VCaP (cell line): ENCODE measurements around the gene CACNB4.
A peak's percentile ranks its signal among the peaks of the same experiment; 100 is the strongest.

Experiments
- H3K27ac ChIP-seq: fragments of 450-650 bp; 2 replicates; pipeline ENCODE4 v1.5.1; 2017
- TF ChIP-seq, protein P1 (sequence below): fragments of 450-650 bp; conservative IDR thresholded peaks from 2 replicates; pipeline ENCODE4 v1.5.1; 2017; ENCODE audit warnings: mild to moderate bottlenecking, moderate library complexity

The CACNB4 gene

DNA sequence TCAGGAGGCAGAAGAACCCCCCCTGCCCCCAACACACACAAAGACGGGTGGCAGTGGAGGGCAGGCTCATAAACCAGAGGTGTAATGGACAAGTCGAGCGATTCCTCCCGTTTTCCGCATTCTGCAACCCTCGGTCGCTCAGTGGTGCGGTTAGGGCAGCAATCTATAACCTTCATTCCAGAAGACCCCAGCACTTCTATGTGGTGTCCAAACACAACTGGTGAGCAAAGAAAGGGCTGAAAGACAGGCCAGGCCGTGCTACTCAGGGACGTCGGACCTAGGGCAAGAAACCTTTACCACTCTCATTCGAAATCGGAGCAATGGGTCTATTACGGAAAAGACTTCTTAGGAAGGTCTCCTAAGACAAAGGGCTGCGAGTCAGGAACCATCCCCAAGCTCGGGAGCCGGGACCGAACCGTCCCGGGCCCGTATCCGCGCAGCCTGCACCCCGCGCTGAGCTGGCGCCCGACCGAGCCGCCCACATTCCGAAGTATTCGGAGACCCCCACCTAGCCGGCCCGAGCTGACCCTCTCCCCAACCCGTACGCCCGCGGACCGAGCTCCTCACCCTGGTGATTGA lies 271.2 kb downstream of the CACNB4 start:
- TF ChIP-seq, protein P1, sequence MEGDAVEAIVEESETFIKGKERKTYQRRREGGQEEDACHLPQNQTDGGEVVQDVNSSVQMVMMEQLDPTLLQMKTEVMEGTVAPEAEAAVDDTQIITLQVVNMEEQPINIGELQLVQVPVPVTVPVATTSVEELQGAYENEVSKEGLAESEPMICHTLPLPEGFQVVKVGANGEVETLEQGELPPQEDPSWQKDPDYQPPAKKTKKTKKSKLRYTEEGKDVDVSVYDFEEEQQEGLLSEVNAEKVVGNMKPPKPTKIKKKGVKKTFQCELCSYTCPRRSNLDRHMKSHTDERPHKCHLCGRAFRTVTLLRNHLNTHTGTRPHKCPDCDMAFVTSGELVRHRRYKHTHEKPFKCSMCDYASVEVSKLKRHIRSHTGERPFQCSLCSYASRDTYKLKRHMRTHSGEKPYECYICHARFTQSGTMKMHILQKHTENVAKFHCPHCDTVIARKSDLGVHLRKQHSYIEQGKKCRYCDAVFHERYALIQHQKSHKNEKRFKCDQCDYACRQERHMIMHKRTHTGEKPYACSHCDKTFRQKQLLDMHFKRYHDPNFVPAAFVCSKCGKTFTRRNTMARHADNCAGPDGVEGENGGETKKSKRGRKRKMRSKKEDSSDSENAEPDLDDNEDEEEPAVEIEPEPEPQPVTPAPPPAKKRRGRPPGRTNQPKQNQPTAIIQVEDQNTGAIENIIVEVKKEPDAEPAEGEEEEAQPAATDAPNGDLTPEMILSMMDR = no peak
- H3K27ac ChIP-seq = peak overlapping the region; percentile 85

DNA sequence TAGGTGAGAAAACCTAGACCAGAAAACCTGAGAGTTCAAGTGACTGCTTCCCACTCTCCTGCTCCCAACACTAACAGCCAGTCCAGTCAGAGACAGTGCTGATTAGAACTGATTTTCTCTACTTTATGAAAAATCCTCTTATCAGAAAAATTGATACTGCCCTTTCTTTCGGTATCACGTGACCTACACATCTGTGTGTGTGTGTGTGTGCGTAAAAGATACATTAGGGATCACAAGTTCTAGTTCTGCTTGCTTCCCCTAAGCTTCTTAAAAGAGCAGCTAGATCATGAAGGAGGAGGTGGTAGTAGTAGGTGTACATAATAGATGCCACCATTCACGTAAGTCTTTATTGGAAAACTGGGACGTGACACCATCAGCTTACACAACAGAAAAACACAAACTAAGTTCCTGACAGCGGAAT lies 272.1 kb downstream of the CACNB4 start:
- H3K27ac ChIP-seq = peak overlapping the region; percentile 85; the same call in 1 of the 2 replicates
- TF ChIP-seq, protein P1 = no peak

DNA sequence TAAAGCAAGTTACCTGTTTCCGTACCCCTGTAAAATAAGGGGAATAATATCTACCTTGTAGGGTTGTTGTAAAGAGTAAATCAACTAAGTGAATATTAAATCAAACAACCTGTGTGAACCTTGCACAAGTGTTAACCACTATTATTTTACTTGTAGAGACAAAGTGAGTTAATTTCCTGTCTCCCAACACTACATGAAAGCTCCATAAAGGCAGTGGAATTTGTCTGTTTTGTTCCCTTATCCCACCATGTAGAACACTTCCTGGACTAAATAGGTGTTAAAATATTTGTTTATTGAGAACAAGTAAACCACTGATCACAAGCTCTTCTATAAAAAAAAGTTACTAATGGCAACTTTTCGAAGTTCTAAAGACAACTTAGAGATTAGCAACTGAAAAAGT lies 274.0 kb downstream of the CACNB4 start:
- TF ChIP-seq, protein P1 = no peak
- H3K27ac ChIP-seq = no peak overlapping the region

DNA sequence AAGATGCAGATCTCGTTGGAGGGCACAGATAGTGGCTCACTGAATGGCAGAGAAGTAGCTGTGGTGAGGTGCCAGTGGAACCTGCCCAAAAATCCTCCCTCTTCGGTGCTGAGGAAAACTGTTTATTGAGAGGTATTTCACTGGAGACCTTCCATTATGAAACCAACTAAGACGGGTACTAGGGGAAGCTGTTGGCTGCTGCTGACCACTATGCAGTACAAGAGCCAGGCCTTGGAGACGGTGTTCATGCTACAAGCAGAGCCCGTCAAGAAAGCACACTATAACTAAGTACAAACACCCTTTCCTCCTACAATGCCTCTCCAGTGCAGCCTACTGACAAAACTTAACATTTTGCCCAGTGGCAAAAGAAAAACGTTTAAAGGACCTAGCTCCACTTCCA lies 275.2 kb downstream of the CACNB4 start:
- no peak overlapping the region for H3K27ac ChIP-seq
- TF ChIP-seq, protein P1 = no peak

DNA sequence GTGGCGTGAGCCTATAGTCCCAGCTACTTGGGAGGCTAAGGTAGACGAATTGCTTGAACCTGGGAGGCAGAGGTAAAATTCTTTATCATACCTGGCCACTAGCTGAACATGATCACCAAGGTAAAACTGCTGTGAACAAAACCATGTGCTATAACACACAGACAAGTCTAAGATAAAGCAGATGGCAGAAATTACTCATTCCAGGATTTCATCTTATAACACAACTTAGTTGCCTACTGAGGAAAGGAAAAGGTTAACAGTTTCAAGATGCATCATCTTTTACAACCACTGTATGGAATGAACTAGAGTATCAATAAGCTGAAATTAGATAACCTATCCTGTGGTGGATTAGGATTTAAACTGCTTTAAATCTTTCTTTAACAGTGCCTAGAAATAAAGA lies 278.9 kb downstream of the CACNB4 start:
- H3K27ac ChIP-seq = no peak overlapping the region
- TF ChIP-seq, protein P1 = no peak

DNA sequence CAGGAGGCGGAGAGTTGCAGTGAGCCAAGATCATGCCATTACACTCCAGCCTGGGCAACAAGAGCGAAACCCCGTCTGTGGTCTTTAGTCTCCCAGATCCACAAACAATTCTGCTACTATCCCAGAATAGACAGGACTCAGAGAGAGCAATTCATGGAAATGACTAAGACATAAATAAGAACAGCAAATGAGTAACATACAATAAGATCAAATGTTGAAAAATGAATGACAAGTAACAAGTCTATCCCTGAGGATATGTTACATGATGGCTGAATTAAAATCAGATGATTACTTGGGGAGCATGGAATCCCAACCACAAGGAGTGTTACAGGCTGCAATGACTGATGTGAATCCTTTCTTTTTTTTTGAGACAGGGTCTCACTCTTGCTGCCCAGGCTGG lies 280.9 kb downstream of the CACNB4 start:
- TF ChIP-seq, protein P1 = no peak
- no peak overlapping the region for H3K27ac ChIP-seq

DNA sequence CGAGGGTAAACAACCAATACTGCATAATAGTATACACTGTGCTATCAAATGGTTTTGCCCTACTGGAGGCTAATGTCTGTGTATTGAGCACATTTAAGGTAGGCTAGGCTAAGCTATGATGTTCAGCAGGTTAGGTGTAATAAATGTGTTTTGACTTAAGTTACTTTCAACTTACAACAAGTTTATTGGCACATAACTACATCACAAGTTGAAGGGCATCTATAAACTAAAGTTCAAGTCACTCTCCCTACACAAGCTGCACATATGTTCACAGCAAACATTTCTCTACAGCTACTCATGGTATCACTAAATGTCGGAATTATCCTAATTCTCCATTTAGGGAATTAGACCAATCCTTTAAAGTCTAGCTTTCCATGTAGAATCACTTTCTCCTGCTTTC lies 282.0 kb downstream of the CACNB4 start:
- no peak overlapping the region for H3K27ac ChIP-seq
- TF ChIP-seq, protein P1 = no peak
